Osteocyte (in vitro differentiated cells): ENCODE results near the gene CALCOCO1. TPM values are rescaled to one million over a fixed set of nuclear protein-coding genes. Genes with fewer than 3 reads are reported as not detected.

ENCODE experiments used
- DNase-seq: peaks from one replicate; pipeline ENCODE4 v3.0.0; 2021; ENCODE audit warnings: mixed read lengths; ENCODE audit not compliant: unreplicated experiment; ENCODE audit errors: extremely low spot score
- H3K27ac Mint-ChIP-seq: one replicate; pipeline ENCODE4 v1.8.0; 2021; ENCODE audit warnings: mild to moderate bottlenecking, mixed read lengths; ENCODE audit not compliant: unreplicated experiment
- H3K27me3 Mint-ChIP-seq: one replicate; pipeline ENCODE4 v1.8.0; 2021; ENCODE audit warnings: mixed read lengths; ENCODE audit not compliant: unreplicated experiment
- H3K36me3 Mint-ChIP-seq: one replicate; pipeline ENCODE4 v1.8.0; 2021; ENCODE audit warnings: mixed read lengths; ENCODE audit not compliant: unreplicated experiment
- H3K4me1 Mint-ChIP-seq: one replicate; pipeline ENCODE4 v1.8.0; 2021; ENCODE audit warnings: mixed read lengths; ENCODE audit not compliant: unreplicated experiment
- H3K4me3 Mint-ChIP-seq: one replicate; pipeline ENCODE4 v1.8.0; 2021; ENCODE audit warnings: mild to moderate bottlenecking, moderate library complexity, mixed read lengths; ENCODE audit not compliant: unreplicated experiment
- H3K9me3 Mint-ChIP-seq: one replicate; pipeline ENCODE4 v1.8.0; 2021; ENCODE audit warnings: mixed read lengths; ENCODE audit not compliant: unreplicated experiment
- total RNA-seq: library from RNA; stranded (reverse); gene quantifications from 2 replicates; pipeline ENCODE4 v1.2.1, GENCODE V29; 2021
- TF ChIP-seq, protein P1 (sequence below): fragments of 200-600 bp; sonication (generic); IDR thresholded peaks from 2 replicates; pipeline ENCODE4 v1.5.0; 2021; ENCODE audit warnings: antibody characterized with exemption, mild to moderate bottlenecking, moderate library complexity

CALCOCO1 gene
- total RNA-seq, 1 donor from 2014 or later: 198 TPM

DNA sequence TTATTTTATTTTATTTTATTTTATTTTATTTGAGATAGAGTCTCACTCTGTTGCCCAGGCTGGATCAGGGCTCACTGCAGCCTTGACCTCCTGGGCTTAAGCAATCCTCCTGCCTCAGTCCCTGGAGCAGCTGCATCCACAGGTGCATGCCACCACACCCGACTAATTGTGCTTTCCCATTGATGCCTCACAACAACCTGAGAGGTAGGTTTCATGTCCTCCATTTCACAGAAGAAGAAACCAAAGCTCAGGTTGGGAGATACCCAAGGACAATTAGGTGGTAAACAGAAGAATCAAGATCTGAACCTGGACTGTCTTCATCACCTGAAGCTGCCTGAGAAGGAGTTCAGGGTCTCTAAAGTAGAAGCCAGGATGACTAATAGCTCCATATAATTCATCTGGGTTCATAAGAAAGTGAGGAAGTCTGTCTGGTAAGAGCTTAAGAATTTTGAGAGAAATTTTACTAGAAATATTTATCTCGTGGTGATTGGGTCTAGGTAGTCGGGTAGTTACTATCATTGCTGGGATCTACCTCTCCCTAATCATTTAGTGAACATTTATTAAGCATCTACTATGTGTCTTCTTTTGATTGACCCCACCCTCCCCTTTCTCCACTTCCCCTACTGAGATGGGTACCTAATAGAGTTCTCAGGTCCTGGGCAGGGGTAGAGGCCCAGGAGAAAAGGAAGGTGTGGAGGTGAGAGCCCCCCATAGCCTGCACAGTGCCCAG lies 28.1 kb downstream of the CALCOCO1 start:
- H3K4me1 Mint-ChIP-seq: peaks cover 19% of the 10 kb centered on the region
- H3K27me3 Mint-ChIP-seq: peaks cover 85% of the 10 kb centered on the region
- no peaks in the 10 kb centered on the region for H3K36me3 Mint-ChIP-seq
- no peaks in the 10 kb centered on the region for H3K9me3 Mint-ChIP-seq
- no peak overlapping the region for H3K27ac Mint-ChIP-seq
- TF ChIP-seq, protein P1, sequence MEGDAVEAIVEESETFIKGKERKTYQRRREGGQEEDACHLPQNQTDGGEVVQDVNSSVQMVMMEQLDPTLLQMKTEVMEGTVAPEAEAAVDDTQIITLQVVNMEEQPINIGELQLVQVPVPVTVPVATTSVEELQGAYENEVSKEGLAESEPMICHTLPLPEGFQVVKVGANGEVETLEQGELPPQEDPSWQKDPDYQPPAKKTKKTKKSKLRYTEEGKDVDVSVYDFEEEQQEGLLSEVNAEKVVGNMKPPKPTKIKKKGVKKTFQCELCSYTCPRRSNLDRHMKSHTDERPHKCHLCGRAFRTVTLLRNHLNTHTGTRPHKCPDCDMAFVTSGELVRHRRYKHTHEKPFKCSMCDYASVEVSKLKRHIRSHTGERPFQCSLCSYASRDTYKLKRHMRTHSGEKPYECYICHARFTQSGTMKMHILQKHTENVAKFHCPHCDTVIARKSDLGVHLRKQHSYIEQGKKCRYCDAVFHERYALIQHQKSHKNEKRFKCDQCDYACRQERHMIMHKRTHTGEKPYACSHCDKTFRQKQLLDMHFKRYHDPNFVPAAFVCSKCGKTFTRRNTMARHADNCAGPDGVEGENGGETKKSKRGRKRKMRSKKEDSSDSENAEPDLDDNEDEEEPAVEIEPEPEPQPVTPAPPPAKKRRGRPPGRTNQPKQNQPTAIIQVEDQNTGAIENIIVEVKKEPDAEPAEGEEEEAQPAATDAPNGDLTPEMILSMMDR: no peak
- no peak overlapping the region for H3K4me3 Mint-ChIP-seq
- DNase-seq: no peak

DNA sequence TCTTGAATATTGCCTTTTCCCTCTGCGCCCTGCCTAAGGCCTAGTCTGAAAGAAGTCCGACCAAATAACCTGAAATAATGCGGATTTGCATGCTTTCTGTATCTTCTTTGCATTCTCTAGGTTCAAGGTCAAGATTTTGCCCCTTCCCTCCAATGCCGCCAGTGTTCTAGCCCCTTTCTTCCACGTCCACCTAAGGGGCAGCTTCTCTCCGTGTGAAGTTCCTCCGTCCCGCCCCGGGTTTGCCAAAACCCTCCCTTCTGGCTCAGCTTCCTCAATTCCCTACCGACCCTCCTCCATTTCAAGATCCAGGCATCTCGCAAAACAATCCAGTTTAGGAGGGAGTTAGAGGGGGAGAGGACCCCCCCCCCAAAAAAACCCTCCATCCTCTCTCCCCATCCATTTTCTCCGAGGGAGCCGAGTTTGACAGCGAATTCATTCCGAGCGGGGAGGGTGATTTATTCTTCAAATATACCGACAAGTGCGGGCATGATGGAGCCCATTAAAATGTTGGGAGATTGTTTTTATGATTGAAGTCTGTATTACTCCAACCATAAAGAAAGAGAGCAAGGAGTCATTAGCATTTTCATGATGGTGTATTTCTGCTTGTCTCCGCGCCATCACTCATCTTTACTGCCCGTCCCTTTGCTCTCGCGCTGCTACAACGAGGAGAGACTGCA lies 30.5 kb downstream of the CALCOCO1 start:
- DNase-seq: no peak
- H3K27me3 Mint-ChIP-seq: peaks cover 72% of the 10 kb centered on the region
- H3K36me3 Mint-ChIP-seq: no peaks in the 10 kb centered on the region
- TF ChIP-seq, protein P1: no peak
- peaks cover 19% of the 10 kb centered on the region for H3K4me1 Mint-ChIP-seq
- H3K4me3 Mint-ChIP-seq: peak overlapping the region; percentile 57
- H3K9me3 Mint-ChIP-seq: no peaks in the 10 kb centered on the region
- H3K27ac Mint-ChIP-seq: no peak overlapping the region

DNA sequence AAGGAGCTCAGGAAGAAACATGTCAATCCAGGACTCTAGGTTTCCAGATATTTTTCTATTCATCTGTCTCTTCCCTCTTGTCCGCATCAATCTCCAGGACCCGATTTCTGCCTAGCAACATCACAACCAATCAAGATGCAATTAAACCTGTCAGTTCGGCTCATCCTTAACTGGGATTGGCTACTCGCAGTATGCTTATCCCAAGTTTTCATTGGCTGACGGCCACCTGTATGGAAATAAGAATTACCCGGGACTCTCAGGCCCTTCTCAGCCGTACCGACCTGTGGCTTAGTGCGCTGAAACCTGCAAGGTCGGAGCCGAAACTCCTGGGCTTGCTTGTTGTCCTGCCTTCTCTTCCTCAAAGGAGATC lies 31.0 kb downstream of the CALCOCO1 start:
- Mint-ChIP-seq H3K9me3 (no peaks in the 10 kb centered on the region), H3K4me1 (peaks cover 19% of the 10 kb centered on the region), H3K27me3 (peaks cover 69% of the 10 kb centered on the region), H3K4me3 (peak overlapping the region; percentile 57), H3K36me3 (no peaks in the 10 kb centered on the region), H3K27ac (no peak overlapping the region)
- no peak for DNase-seq
- TF ChIP-seq, protein P1: no peak

DNA sequence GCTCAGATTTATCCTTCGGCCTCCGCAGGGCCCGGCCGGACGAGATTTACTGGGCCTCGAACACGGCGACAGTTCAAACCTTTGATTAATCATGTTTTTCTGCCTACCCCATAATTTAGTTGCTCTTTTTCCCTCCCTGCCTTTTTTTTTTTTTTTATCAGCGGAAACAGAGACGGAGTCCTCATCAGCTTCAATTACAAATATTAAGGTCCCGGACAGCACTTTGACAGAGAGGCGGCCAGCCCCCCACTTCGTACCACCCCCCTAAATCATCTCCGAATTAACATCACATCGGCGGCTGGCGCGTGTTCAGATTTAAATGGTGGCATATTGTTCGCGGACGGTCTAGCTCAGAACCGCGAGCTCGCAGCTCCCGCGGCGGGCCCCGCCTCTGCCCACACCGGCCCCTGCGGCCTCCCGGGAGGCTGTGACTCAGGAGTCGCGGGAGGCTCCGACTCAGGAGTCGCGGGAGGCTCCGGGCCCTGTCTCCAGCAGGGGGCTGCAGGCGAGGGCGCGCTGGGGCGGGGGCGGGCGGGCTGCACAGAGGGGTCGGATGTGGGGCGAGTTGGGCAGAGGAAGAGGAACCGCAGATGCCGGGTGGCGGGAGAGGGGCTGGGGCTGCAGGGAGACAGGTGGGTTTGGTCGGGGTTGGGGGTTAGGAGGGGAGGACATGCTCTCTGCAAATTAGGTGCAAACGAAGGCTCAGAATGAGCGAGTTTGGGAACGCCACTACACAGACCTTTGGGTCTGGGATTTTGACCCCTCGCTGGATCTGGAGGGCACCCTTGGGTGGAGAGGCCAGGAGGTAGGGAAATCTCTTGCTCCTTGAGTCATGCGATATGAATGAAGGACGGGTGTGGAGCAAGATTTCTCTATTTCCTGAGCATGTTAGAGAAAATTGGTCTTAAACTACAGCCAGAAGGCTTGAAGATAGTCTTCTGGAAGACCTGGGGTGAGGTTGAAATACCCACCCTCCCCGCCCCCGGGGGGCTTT lies 31.8 kb downstream of the CALCOCO1 start:
- Mint-ChIP-seq H3K36me3 (no peaks in the 10 kb centered on the region), H3K4me1 (peaks cover 19% of the 10 kb centered on the region), H3K9me3 (no peaks in the 10 kb centered on the region), H3K27ac (no peak overlapping the region), H3K27me3 (peaks cover 64% of the 10 kb centered on the region), H3K4me3 (peak overlapping the region; percentile 64)
- TF ChIP-seq, protein P1: peak; percentile 30
- DNase-seq: no peak
